Breast epithelium (tissue), 3 donors: ENCODE results near the gene MAML3.

Source experiments
- POLR2A ChIP-seq: fragments of 450-650 bp; IDR thresholded peaks from one replicate; pipeline ENCODE4 v1.6.1; 2016; ENCODE audit warnings: antibody characterized with exemption, mild to moderate bottlenecking, moderate library complexity
- POLR2AphosphoS5 ChIP-seq, 3 donors: sonication (generic); formaldehyde crosslinking; IDR thresholded peaks; one replicate each; pipeline ENCODE4 v1.6.1; 2017; ENCODE audit warnings: antibody characterized with exemption in 3 of 3
- TF ChIP-seq, protein P1 (sequence below), 3 donors: fragments of 450-650 bp; IDR thresholded peaks; one replicate each; pipeline ENCODE4 v1.5.1; 2016 to 2017; ENCODE audit warnings: antibody characterized with exemption in 3 of 3, mild to moderate bottlenecking in 3 of 3, moderate library complexity in 3 of 3

DNA sequence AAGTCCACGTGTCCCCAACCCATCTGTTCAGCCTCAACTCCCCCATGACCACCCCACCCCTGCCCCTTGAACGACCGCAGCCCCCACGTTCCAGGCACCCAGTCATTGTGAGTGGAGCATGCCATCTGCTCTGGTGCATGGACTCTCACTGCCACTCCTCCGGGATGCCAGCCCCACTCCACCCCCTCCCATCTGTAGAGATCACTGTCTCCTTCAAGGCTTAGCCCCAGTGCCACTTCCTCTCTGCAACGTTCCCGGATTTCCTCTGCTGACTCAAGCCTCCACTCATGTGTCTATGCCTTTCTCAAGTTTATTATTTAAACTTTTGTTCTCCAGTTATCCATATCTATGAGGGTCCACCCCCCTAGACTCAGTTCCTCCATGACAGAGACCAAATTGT, 54.0 kb downstream of the MAML3 start:
- TF ChIP-seq, protein P1, sequence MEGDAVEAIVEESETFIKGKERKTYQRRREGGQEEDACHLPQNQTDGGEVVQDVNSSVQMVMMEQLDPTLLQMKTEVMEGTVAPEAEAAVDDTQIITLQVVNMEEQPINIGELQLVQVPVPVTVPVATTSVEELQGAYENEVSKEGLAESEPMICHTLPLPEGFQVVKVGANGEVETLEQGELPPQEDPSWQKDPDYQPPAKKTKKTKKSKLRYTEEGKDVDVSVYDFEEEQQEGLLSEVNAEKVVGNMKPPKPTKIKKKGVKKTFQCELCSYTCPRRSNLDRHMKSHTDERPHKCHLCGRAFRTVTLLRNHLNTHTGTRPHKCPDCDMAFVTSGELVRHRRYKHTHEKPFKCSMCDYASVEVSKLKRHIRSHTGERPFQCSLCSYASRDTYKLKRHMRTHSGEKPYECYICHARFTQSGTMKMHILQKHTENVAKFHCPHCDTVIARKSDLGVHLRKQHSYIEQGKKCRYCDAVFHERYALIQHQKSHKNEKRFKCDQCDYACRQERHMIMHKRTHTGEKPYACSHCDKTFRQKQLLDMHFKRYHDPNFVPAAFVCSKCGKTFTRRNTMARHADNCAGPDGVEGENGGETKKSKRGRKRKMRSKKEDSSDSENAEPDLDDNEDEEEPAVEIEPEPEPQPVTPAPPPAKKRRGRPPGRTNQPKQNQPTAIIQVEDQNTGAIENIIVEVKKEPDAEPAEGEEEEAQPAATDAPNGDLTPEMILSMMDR (IDR thresholded peaks at IDR 0.05) = no peak
- TF ChIP-seq POLR2A (no peak), POLR2AphosphoS5 (IDR thresholded peaks at IDR 0.05) (no peak)
